Stimulated activated CD8-positive, alpha-beta memory T cell treated with anti-CD3 and anti-CD28 coated beads, Interleukin-7, amount 100 ng/mL, for 1 hour (primary cell): ENCODE measurements around the gene CUL9.

Experiments
- DNase-seq, 2 donors: peaks; one replicate each; pipeline ENCODE4 v3.0.0-alpha.2; 2020; ENCODE audit warnings: low read depth in 2 of 2

CUL9 gene

DNA sequence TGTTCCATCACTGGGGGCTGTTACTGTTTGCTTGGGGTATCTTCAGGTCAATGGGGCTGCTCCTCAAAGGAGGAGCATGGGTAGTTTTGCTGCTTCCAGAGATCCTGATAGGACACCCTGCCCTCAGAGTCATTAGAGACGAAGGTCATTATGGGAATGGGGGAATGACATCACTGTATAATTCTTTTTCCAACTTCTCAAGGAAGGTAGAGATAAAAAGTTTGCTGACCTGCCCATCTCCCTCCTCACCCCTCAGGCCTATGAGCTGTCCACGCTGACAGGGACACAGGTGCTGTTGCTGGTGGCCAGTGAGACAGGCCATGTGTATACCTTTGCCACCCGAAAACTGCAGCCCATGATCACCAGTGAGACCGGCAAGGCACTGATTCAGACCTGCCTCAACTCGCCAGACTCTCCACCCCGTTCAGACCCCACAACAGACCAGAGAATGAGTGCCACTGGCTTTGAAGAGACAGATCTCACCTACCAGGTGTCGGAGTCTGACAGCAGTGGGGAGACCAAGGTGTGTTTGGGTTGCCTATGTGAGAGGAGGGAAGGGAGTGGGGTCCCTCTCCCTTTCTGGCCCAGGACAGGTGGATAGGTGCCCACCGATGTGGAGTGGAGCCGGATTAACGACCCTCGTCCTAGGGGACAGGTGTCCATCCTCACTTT lies 8.3 kb upstream of the CUL9 start:
- no peak for DNase-seq

DNA sequence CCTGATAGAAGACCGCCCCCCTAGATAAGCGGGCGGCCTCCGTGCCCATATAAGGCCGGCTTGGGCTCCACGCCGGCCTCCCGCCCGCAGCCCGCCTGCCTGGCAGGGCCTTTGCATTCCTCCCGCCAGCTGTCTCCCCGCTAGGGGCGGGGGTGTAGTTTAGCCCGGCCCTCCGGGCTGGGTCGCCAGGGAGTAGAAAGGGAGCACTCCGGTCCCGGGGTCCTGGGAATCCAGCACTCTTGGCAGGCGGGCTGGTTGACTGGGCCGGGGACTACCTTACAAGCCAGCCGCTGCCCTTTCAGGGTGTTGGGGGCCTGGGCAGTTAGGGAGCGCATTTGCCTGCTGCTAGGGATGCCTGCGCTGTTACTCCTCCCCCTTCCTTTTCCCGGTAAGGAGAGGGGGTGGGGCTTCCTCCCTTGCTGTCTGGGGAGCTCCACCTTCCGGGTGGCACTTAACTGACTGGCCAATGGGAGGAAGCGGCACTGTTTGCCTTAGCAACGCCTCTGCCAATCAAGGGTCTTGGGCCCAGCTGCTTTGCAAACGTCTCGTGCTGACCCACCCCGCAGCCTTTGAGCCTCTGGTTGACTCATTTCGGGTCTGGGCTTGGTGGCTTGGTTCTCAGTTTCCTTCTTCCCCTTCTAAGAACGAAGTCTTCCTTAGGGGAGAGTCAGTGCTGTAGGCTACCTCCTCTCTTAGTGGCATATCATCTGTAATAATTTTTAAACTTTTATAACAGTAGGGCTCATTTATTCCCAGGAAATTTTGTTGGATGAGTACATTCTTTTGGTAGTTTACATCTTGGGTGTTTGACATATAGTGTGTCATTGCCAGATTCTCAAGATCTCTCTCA lies 7.5 kb upstream of the CUL9 start:
- DNase-seq: peak; percentile 87 to 89

DNA sequence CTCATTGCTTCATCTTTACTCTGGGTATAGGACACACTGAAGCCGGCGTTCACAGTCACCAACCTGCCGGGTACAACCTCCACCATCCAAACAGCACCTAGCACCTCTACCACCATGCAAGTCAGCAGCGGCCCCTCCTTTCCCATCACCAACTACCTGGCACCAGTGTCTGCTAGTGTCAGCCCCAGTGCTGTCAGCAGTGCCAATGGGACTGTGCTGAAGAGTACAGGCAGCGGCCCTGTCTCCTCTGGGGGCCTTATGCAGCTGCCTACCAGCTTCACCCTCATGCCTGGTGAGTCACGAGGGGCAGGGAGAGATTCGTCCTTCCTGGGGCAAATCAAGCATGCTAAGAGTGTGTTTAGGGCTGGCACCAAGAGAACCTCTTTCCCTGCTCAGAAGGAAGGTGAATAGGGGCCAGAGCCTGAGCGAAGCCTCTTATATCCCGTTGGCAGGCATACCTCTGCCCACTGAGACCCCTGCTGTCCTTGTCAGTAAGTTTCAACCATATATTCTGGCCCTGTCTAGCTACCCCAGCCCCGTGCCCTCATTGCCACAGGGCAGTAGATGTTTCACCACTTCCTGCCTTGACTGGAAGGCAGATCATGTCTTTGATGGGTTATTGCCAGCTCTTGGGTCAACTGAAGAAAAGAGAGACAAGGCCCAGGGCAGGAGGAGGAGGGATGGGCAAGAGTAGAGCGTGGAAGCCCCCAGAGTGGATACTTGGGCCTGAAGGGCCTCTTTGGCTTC lies 6.1 kb upstream of the CUL9 start:
- no peak for DNase-seq

DNA sequence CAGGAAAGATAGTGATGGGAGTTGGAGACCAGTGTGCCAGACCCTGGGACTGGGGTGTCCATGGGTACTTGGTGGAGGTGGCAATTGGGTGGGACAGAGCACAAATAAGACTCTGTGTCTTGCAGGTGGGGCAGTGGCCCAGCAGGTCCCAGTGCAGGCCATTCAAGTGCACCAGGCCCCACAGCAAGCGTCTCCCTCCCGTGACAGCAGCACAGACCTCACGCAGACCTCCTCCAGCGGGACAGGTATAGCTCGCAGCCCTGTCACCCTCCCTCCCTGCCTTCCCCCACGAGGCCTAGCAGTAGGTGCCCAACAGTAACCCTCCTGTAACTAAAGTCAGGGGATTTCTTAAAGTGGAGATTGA lies 5.6 kb upstream of the CUL9 start:
- DNase-seq: no peak

DNA sequence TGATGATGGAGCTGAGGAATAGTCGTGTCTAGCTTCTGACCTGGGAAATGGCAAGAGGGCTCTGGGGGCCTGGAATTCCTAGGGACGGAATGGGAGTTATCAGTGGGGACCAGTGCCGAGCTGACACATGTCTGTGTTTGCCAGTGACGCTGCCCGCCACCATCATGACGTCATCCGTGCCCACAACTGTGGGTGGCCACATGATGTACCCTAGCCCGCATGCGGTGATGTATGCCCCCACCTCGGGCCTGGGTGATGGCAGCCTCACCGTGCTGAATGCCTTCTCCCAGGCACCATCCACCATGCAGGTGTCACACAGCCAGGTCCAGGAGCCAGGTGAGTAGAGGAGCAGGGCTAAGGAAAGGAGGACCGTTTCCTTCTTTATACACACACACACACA lies 3.8 kb upstream of the CUL9 start:
- no peak for DNase-seq

DNA sequence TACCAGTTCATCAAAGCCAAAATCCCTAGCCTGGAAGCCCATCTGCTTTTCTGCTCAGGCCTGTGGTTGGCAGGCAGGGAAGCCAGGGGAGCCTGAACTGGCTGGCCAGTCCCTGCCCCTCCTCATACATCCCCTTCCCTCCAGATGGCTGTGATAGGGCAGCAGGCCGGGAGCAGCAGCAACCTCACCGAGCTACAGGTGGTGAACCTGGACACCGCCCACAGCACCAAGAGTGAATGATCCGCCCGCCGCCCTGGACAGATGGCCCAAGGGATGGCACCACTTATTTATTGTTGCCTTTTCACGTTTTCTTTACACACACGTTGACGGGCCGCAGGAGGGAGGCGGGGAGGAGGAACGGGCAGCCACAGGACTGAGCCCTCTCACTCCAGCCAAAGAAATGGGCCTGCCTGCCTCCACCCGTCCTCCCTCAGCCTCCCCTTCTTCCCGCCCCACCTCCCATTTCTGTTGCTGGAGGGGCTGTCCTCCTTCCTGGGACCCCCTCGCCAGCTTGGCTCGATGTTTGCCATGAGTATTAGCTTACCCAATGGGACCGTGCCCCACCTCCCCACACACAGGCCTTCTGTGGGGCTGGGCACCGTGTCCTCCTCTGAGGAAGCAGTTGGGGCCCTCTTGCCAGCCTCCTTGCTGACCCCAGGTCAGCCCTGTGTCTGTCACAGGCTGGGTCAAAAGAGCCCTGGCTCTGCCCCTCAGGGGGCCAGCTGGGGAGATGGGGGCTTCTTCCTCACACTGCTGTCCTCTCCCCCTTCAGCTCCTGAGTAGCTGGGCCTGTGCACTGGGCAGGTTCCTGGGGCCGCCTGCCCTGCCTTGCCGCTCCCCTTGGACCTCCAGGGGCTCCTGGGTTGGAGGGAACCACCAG lies 2.8 kb upstream of the CUL9 start:
- no peak for DNase-seq

DNA sequence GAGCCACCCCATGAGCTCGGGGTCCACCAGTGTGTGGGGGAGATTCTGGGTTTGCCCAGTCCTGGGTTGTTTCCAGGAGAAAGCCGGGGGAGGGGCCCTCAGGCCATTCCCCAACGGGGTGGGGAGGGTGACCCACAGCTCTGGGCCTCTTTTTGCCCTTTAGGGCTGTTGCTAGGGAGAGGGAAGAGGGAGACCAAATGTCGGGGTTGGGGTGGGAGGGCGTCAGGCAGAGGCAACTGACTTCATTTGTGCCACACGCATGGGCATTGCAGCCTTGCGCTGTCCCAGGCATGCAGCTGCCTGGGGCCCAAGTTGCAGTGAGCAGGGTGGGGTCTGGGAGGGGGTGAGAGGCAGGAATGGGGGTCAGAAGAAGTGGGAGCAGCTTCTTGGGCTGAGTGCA lies 1.9 kb upstream of the CUL9 start:
- DNase-seq: no peak

DNA sequence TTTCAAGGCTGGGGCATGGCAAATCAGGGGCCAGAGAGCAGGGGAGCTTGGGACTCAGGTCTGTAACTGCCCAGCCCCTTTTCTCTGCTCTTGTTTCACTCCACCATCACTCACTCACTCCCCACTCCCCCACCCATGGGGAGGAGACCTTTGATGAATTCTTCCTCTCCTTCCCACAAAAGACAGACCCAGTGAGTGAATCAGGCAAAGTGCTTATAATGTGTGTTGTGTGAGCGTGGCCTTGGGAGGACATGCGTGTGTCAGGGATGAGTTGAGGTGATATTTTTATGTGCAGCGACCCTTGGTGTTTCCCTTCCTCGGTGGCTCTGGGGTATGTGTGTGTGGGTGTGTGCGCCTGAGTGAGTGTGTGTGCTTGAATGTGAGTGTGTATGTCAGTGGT lies 1.0 kb upstream of the CUL9 start:
- no peak for DNase-seq

DNA sequence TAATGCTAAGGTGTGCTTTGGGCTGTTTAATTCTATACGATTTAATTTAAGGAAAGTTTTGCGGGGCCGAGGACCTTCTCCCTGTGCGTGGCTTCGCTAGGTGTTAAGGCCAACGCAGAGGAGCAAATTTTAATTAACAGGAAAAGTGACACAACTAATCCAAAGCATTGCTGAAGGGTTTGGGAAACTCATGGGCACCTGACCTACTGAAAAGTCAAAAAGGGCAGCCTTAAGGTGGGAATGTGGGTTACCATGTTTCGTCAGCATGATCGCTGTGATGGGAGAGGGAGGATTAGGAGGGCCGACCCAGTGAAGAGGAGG lies 415 bp upstream of the CUL9 start:
- no peak for DNase-seq

DNA sequence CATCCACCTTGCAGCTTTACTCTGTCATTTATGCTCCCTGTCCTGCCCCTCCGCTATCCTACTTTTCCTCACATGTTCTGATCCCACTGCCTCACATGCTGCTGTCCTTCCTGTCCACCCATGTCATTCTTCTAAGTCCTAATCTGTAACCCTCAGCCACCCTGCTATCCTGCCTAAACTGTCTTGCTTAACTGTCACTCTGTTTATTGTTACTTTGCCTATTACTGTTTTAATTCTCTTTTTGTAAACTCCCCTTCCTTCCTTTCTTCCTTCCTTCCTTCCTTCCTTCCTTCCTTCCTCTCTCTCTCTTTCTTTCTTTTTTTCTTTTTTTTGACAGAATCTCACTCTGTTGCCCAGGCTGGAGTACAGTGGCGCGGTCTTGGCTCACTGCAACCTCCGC lies 1.4 kb downstream of the CUL9 start:
- no peak for DNase-seq

DNA sequence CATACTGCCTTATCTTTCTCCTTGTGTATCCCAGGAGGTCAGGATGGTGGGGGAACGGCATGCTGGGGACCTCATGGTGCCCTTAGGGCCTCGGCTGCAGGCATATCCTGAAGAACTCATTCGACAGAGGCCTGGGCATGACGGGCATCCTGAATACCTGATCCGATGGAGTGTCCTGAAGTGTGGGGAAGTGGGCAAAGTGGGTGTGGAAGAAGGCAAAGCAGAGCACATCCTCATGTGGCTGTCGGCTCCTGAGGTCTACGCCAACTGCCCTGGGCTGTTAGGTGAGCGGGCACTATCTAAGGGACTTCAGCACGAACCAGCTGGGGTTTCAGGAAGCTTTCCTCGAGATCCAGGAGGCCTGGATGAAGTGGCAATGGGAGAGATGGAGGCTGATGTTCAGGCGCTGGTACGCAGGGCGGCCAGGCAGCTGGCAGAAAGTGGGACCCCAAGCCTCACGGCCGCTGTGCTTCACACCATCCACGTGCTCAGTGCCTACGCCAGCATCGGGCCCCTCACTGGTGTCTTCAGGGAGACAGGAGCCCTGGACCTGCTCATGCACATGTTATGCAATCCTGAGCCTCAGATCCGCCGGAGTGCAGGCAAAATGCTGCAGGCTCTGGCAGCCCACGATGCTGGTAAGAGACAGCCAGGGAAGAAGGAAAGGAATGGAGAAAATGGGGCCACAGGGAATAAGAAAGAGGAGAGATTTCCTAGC lies 2.4 kb downstream of the CUL9 start:
- DNase-seq: no peak

DNA sequence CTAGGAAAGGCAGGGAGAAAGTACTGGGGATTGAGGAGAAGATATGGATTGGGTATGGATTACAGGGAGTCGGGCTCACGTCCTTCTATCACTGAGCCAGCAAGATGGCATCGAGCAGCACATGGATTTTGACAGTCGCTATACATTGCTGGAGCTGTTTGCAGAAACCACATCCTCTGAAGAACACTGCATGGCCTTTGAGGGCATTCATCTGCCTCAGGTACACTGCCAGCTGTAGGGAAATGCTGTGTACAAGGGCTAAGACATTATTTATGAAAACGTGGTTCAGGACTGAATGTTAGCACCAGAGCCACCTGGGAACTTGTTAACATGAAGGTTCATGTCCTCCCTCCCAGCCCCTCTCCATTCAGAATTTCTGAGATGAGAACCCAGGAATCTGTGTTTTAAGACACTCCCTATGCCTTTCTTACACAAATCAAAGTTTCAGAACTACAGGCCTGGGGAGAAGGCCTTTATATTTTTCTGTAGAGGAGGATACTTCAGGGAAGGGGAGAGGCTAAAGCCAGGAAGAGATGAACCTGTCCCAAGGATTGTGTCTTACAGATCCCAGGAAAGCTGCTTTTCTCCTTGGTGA lies 3.5 kb downstream of the CUL9 start:
- no peak for DNase-seq

DNA sequence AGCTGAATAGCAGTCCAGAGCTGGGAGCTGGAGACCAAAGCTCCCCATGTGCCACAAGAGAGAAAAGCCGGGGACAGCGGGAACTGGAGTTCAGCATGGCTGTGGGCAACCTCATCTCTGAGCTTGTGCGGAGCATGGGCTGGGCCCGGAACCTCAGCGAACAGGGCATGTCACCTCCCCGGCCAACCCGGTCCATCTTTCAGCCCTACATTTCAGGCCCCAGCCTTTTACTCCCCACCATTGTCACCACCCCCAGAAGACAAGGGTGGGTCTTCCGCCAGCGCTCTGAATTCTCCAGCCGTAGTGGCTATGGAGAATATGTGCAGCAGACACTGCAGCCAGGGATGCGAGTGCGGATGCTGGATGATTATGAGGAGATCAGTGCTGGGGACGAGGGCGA lies 4.0 kb downstream of the CUL9 start:
- DNase-seq: no peak

DNA sequence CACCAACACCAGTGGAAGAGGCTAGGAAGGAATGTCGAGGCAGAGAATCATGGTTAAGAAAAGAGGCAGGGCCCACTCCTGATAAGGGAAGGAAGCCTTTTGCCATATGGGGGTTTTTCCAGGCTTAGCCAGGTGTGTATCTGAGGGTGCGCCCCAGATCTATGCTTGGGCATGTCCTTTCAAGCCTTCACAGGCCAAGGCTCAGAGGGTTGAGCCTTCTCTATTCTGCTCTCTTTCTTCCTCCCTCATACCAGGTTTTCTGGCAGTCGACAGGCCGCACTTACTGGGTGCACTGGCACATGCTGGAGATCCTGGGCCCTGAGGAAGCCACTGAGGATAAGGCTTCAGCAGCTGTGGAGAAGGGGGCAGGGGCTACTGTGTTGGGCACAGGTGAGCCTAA lies 4.7 kb downstream of the CUL9 start:
- DNase-seq: no peak

DNA sequence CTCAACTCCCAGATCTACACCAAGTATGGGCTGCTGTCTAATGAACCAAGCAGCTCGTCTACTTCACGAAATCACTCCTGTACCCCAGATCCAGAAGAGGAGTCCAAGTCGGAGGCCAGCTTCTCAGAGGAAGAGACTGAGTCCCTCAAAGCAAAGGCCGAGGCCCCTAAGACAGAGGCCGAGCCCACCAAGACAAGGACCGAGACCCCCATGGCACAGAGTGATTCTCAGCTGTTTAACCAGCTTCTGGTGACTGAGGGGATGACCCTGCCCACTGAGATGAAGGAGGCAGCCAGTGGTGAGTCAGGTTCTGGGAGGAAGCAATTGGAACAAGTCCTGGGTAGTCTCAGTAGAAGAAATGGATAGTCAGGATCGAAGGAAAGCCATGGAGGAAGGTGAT lies 5.8 kb downstream of the CUL9 start:
- DNase-seq: no peak

DNA sequence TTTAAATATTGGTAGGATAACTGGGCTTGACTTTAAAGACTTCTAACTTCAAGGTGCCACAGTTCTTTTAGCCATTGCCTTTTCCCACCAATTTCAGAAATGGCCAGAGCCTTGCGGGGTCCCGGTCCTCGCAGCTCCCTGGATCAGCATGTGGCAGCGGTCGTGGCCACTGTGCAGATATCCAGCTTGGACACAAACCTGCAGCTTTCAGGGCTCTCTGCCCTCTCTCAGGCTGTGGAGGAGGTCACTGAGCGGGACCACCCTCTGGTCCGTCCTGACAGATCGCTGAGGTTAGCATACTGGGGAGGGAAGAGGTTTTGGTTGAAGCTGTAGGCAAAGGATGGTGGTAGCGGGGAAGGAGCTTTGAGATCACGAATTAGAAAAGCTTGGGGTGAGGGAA lies 6.4 kb downstream of the CUL9 start:
- DNase-seq: no peak

DNA sequence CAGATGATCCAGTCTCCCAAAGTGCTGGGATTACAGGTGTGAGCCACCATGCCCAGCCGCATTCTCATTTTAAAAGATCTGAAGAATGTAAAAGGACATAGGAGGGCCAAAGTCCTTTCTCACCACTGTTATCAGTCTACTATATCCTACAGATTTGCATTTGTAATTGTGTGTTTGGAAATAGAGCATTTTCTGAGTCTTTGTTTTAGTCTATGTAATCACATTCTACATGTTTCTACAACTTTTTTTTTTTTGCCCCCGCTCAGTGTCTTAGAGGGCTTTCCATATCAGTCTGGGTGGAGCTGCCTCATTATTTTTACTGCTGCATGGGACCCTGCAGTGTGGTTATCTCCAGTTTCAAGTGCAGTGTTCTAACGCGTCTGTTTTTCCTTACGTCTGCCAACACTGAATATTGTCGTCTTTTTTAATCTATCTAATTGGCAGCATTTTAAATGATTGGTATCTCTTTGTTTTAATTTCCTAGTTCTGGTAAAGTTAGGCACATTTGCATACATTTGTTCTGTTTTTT lies 7.8 kb downstream of the CUL9 start:
- DNase-seq: no peak

DNA sequence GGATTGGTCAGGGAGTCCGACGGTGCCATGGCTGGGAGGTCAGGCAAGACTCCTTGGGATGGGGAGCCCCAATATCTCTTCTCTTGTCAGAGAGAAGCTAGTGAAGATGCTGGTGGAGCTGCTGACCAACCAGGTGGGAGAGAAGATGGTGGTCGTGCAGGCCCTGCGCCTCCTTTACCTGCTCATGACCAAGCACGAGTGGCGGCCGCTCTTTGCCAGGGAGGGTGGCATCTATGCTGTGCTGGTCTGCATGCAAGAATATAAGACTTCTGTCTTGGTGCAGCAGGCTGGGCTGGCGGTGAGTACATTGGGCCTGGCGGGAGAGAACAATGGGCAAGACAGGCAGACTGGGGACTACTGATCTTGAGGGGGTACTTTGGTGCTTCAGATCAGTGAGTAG lies 10.9 kb downstream of the CUL9 start:
- DNase-seq: no peak

DNA sequence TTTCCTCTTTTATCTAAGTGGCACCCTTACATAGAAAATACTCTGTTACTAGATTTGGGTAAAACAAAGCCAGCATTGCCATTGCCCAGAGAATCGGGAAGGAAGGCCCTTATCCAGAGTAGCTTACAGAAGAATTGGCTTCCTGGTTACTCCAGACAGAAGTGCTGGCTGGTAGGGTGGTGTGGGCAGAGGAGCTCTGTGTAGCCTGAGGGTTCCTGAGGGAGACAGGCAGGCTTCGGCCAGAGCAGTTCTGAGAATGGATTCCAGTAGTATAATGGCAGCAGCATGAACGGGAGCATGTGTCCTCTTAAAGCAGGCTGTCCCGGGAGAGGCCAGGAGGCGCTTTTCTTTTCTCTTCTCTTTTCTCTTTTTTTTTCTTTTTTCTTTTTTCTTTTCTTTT lies 11.9 kb downstream of the CUL9 start:
- no peak for DNase-seq

DNA sequence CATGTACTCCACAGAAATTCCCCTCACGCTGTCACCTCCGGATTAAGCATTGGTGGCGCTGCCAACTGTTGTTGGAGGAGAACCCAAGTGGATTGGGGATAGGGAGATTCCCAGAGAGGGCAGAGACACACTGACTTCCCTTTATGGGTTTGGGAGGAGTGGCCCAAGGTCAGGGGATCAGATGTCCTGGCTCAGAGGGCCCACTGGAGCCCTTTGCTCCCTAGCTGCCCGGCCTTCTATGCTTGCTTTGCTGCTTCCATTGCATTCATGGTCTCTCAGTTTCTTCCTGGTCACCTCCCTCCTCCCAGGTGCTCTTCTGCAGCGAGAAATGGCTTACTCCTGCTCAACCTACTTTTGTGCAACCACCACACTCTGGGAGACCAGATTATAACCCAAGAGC lies 14.3 kb downstream of the CUL9 start:
- no peak for DNase-seq

DNA sequence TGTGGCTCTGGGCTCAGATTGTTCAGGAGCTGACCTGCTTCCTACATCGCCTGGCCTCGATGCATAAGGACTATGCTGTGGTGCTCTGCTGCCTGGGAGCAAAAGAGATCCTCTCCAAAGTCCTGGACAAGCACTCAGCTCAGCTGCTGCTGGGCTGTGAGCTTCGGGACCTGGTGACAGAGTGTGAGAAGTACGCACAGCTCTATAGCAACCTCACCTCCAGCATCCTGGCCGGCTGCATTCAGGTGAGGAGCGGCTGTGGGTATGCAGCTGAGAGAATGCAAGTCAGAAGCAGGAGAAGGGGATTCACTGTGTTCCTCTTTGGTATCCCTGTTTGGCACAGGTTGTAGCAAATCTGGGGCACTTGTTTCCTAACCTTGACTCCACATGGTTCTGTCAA lies 17.9 kb downstream of the CUL9 start:
- DNase-seq: no peak
